CD4-positive, CD25-positive, alpha-beta regulatory T cell (primary cell): Measurements from ENCODE around the gene SDR42E2. TPM values are rescaled to one million over a fixed set of nuclear protein-coding genes. Genes with fewer than 3 reads are reported as not detected.

Experiments
- ATAC-seq, 2 donors: fragments of 150-1000 bp; cut with Tn5 transposase; one replicate each; pipeline ENCODE4 v1.10.0; 2021; ENCODE audit warnings: low read depth in 2 of 2, moderate number of reproducible peaks in 2 of 2, moderate library complexity in 1 of 2
- DNase-seq, 3 donors: peaks; one replicate each; pipeline versions ENCODE4 v3.0.0 to v3.0.0-alpha.2; 2012 to 2022; ENCODE audit warnings: mixed read lengths in 1 of 3
- H3K27ac ChIP-seq: one replicate; pipeline ENCODE4 v1.7.0; 2013; ENCODE audit warnings: mild to moderate bottlenecking, low read length; ENCODE audit not compliant: insufficient read depth, poor library complexity, severe bottlenecking
- H3K27me3 ChIP-seq: one replicate; pipeline ENCODE4 v1.7.0; 2013; ENCODE audit warnings: low read length; ENCODE audit not compliant: control insufficient read depth, insufficient read depth
- H3K36me3 ChIP-seq: one replicate; pipeline ENCODE4 v1.7.0; 2013; ENCODE audit warnings: mild to moderate bottlenecking, low read length, moderate library complexity; ENCODE audit not compliant: control insufficient read depth, insufficient read depth
- H3K4me1 ChIP-seq: 2 replicates; pipeline ENCODE4 v1.7.0; 2013; ENCODE audit warnings: mild to moderate bottlenecking, low read length; ENCODE audit not compliant: insufficient read depth, control insufficient read depth, poor library complexity, severe bottlenecking
- H3K4me3 ChIP-seq: one replicate; pipeline ENCODE4 v1.7.0; 2013; ENCODE audit warnings: low read depth, mild to moderate bottlenecking, low read length, moderate library complexity
- H3K9me3 ChIP-seq, 2 experiments: 1 replicate in 1 of 2; 2 replicates in 1 of 2; pipeline ENCODE4 v1.7.0; 2013; ENCODE audit warnings: low read length in 2 of 2, mild to moderate bottlenecking in 1 of 2, moderate library complexity in 1 of 2; ENCODE audit not compliant: control insufficient read depth in 2 of 2
- H3K27ac Mint-ChIP-seq, 3 donors: one replicate each; pipeline ENCODE4 v1.8.0; 2020 to 2022; ENCODE audit warnings: mild to moderate bottlenecking in 3 of 3, mixed read lengths in 3 of 3, moderate library complexity in 2 of 3
- H3K27me3 Mint-ChIP-seq: one replicate; pipeline ENCODE4 v1.8.0; 2022; ENCODE audit warnings: mild to moderate bottlenecking, mixed read lengths
- H3K36me3 Mint-ChIP-seq: one replicate; pipeline ENCODE4 v1.8.0; 2020; ENCODE audit warnings: mixed read lengths
- H3K4me1 Mint-ChIP-seq, 4 donors: one replicate each; pipeline ENCODE4 v1.8.0; 2020 to 2022; ENCODE audit warnings: mixed read lengths in 4 of 4, mild to moderate bottlenecking in 1 of 4
- H3K4me3 Mint-ChIP-seq, 4 donors: one replicate each; pipeline ENCODE4 v1.8.0; 2020 to 2022; ENCODE audit warnings: mild to moderate bottlenecking in 4 of 4, mixed read lengths in 4 of 4, moderate library complexity in 3 of 4
- H3K9me3 Mint-ChIP-seq, 7 donors: one replicate each; pipeline ENCODE4 v1.8.0; 2020 to 2022; ENCODE audit warnings: mixed read lengths in 7 of 7, mild to moderate bottlenecking in 3 of 7, moderate library complexity in 2 of 7
- polyA plus RNA-seq, 4 donors: library from polyadenylated mRNA; unstranded; fragments of 300-500 nt; fragmentation: Illumina TruSeq; gene quantifications; one replicate each; pipeline ENCODE4 v1.2.3, GENCODE V29; 2021
- total RNA-seq: library from RNA; stranded (reverse); gene quantifications from one replicate; pipeline ENCODE4 v1.2.3, GENCODE V29; 2022

SDR42E2 gene
- total and polyA plus RNA-seq, 5 donors from 2014 or later, result 0.60 to 3.5 (median 0.76) TPM

DNA sequence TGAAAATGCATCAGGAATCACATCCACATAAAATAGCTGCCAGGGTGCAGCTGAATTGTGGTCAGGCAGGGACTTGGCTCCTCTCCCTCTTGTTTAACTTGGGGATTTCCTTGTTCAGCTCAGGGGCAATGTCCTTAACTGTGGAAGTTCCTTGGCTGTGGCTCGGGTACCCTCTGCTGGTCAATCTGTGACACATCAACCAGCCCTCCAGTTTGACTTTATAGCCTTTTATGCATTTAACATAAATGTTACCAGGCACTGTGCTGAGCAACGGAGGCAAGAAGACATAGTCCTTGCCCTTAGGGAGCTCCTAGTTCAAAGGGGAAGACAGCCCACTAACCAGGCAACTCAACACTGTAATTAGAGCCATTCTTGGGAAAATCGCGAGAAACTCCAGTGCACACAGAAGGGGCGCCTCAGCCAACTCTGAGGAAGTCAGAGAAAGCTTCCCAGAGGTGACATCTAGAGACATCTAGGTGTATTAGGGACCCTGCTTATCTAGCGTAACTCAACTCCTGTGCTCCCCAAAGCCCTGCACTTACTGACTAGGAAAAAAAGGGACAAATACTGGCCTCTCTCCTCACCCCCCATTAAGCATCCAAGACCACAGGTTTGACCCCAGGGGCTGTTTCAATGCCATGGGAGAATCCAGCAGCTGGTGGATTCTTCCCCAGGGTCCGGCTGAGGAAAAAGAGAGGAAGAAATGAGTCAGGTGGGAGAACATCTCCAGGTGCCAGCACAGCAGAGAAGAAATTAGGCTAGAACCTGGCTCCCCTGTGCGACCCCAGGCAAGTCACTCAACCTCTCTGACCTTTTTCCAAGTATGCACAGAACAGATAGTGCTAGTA lies 26.5 kb downstream of the SDR42E2 start:
- Mint-ChIP-seq H3K27ac (peak overlapping the region; percentile 100), H3K27me3 (no peaks in the 10 kb centered on the region), H3K4me3 (peak overlapping the region; percentile 89 to 97 (median 94)), H3K36me3 (no peaks in the 10 kb centered on the region), H3K4me1 (peaks cover 14 to 58% (median 28%) of the 10 kb centered on the region in 4 donors), H3K9me3 (peaks cover 0 to 5% (median 0%) of the 10 kb centered on the region in 7 donors)
- Histone ChIP-seq H3K27ac (peak overlapping the region; percentile 100), H3K36me3 (no peaks in the 10 kb centered on the region), H3K4me1 (peaks cover 42% of the 10 kb centered on the region), H3K27me3 (no peaks in the 10 kb centered on the region), H3K9me3 (no peaks in the 10 kb centered on the region), H3K4me3 (peak overlapping the region; percentile 77)
- ATAC-seq (no peak), DNase-seq (peak; percentile 58 to 87 (median 70))

DNA sequence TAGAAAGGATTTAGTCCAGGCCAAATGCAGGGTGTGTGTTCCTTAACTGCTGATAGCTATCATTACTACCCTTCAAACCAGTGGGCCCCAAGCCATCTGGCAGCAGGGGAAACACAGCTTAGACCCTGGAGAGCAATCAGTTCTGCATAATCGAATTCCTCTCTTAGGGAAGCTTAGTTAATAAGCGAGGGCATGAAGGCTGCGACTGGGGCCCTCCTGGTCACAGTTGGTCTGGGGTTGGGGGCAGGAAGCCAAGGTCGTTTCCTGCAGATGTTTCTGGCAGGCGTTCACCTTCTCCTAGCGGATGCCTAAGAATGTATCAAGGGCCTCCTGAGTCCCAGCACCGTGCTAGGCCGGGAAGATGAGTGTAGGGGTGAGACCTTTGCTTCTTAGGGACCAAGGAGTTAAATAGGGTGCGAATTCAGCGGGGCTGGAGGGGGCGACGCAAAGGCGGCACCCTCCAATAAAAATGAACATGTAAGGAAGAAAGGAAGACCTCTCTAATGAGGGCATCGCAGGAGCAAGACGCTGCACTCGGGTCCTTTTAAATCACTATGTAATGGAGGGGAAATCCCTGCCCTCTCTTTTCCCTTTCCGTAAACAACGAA lies 27.3 kb downstream of the SDR42E2 start:
- peaks cover 42% of the 10 kb centered on the region for H3K4me1 ChIP-seq
- no peaks in the 10 kb centered on the region for H3K36me3 Mint-ChIP-seq

DNA sequence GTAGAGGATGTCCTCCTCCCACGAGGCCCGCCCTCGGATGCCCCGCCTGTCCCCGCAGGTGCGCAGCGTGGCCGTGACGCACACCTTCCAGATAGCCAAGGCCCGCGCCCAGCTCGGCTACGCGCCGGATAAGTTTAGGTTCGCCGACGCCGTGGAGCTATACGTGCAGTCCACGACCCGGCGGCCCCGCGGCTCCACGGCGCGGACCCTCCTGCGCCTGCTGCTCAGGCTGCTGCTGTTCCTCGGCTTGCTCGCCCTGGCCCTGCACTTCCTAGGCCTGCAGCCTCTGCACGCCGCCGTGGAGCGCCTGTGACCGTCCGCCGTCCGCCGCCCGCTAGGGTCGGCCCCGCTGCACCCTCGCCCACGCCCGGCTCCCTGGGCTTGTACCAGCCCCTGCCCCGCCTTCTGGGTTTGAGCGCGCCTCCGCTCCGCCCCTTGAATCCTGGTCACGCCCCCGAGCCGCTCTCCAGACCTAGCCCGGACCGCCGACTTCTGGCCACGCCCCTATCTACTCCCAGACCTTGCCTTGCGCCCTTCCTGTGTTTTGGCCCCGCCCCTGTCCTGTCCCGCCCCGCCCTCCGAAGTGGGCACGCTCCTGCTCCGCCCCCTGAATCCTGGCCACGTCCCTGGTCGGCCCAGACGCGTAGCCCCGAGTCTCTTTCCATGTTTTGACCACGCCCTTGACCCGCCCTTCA lies 27.9 kb downstream of the SDR42E2 start:
- Histone ChIP-seq H3K36me3 (no peaks in the 10 kb centered on the region), H3K9me3 (no peaks in the 10 kb centered on the region), H3K27me3 (no peaks in the 10 kb centered on the region), H3K4me1 (peaks cover 47% of the 10 kb centered on the region), H3K27ac (peak overlapping the region; percentile 100), H3K4me3 (peak overlapping the region; percentile 77)
- DNase-seq, result peak; percentile 90 to 99 (median 96)
- Mint-ChIP-seq H3K36me3 (no peaks in the 10 kb centered on the region), H3K9me3 (peaks cover 0 to 9% (median 0%) of the 10 kb centered on the region in 7 donors), H3K4me3 (peak overlapping the region; percentile 89 to 97 (median 94)), H3K4me1 (peaks cover 19 to 73% (median 35%) of the 10 kb centered on the region in 4 donors), H3K27ac (peak overlapping the region; percentile 100), H3K27me3 (peaks cover 3% of the 10 kb centered on the region)
- peak; percentile 49 to 54 for ATAC-seq

More for the DNA sequence above, 27.3 kb downstream of the SDR42E2 start:
- Histone ChIP-seq H3K4me3 (peak overlapping the region; percentile 77), H3K27me3 (no peaks in the 10 kb centered on the region), H3K27ac (peak overlapping the region; percentile 100), H3K36me3 (no peaks in the 10 kb centered on the region), H3K9me3 (no peaks in the 10 kb centered on the region)
- Mint-ChIP-seq H3K27ac (peak overlapping the region; percentile 100), H3K4me3 (peak overlapping the region; percentile 89 to 97 (median 94)), H3K27me3 (no peaks in the 10 kb centered on the region), H3K9me3 (peaks cover 0 to 9% (median 0%) of the 10 kb centered on the region in 7 donors), H3K4me1 (peaks cover 14 to 66% (median 32%) of the 10 kb centered on the region in 4 donors)
- ATAC-seq, result no peak
- DNase-seq, result no peak

DNA sequence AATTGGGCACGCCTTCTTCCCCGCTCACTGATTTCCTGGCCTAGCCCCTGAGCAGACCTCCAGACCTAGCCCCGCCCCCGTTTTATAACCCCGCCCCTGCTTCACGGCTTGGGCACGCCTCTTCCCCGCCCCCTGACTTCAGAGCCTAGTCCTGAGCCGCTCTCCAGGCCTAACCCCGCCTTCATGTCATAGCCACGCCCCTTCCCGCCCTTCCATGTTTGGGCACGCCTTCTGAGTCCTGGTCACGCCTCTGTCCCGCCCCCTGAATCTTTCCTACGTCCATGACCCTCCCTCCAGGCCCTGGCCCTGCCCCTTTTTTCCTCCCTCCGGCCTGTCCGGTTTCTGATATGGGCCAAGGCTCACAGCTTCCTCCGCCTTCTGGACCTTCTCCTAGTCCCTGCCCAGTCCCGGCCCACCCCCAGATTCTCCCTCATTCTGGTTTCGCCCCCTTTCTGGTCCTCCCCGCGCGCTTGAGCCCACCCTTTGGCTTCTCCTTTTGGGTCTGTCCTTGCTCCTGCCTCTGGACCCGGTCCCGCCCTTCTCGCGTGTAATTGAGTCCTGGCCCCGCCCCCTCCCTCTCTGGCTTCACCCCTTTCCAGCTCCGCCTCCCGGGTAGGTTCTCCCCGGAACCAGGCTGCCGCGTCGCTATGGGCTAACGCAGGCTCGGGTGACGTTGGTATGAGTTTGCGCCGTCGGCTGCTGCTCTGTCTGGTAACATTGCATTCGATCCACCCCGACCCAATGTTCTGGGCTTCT lies 28.6 kb downstream of the SDR42E2 start:
- no peaks in the 10 kb centered on the region for H3K36me3 ChIP-seq
- no peaks in the 10 kb centered on the region for H3K9me3 ChIP-seq
- ATAC-seq, result peak; percentile 58 to 71
- H3K27ac ChIP-seq, result peak overlapping the region; percentile 100
- Mint-ChIP-seq H3K27ac (peak overlapping the region; percentile 100), H3K36me3 (no peaks in the 10 kb centered on the region), H3K9me3 (peaks cover 0 to 9% (median 2%) of the 10 kb centered on the region in 7 donors), H3K27me3 (peaks cover 11% of the 10 kb centered on the region), H3K4me1 (peaks cover 26 to 78% (median 41%) of the 10 kb centered on the region in 4 donors), H3K4me3 (peak overlapping the region; percentile 89 to 97 (median 94))
- peak; percentile 98 to 99 (median 99) for DNase-seq
- H3K4me3 ChIP-seq, result peak overlapping the region; percentile 95
- no peaks in the 10 kb centered on the region for H3K27me3 ChIP-seq
- peaks cover 53% of the 10 kb centered on the region for H3K4me1 ChIP-seq

DNA sequence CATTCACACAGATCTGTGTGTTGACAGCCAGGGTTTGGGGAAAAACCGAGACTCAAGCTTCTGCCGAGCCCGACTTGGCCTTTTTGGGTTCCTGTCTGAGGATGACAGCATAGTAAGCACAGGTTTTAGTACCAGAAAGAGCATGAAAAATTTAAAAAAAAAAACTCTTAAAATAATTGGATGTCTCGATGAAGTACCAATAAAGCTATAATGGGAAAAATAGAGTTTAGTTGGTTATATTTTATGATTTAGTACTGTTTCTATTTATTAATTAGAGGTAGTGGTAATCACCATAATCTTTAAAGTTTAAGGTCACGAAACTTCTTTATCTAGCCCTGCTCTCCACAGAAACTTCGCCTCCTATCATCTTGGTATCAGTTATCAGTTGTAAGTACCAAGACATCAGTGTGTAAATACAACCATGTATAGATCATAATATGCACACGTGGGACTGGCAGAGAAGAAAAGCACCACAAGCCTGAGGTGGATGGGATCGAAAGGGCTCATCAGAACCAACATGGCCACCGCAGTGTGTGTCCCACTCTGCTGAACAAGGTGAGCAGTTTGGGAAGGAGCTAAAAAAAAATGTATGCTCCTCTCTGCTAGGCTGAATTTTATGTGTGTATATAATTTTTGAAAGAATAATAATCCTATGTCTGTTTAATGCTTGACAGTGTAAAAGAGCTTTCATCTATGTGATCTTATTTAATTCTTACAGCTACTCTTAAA lies 29.4 kb downstream of the SDR42E2 start:
- peaks cover 13% of the 10 kb centered on the region for H3K27me3 Mint-ChIP-seq
- Histone ChIP-seq H3K4me3 (peak overlapping the region; percentile 95), H3K27ac (peak overlapping the region; percentile 100), H3K4me1 (peaks cover 58% of the 10 kb centered on the region), H3K36me3 (no peaks in the 10 kb centered on the region), H3K27me3 (no peaks in the 10 kb centered on the region), H3K9me3 (no peaks in the 10 kb centered on the region)
- peak overlapping the region; percentile 100 for H3K27ac Mint-ChIP-seq
- H3K36me3 Mint-ChIP-seq, result no peaks in the 10 kb centered on the region
- peak; percentile 30 to 65 (median 49) for DNase-seq
- H3K4me1 Mint-ChIP-seq, result peaks cover 29 to 82% (median 45%) of the 10 kb centered on the region in 4 donors
- peak overlapping the region; percentile 89 to 97 (median 94) for H3K4me3 Mint-ChIP-seq
- no peak for ATAC-seq
- H3K9me3 Mint-ChIP-seq, result peaks cover 0 to 9% (median 2%) of the 10 kb centered on the region in 7 donors

DNA sequence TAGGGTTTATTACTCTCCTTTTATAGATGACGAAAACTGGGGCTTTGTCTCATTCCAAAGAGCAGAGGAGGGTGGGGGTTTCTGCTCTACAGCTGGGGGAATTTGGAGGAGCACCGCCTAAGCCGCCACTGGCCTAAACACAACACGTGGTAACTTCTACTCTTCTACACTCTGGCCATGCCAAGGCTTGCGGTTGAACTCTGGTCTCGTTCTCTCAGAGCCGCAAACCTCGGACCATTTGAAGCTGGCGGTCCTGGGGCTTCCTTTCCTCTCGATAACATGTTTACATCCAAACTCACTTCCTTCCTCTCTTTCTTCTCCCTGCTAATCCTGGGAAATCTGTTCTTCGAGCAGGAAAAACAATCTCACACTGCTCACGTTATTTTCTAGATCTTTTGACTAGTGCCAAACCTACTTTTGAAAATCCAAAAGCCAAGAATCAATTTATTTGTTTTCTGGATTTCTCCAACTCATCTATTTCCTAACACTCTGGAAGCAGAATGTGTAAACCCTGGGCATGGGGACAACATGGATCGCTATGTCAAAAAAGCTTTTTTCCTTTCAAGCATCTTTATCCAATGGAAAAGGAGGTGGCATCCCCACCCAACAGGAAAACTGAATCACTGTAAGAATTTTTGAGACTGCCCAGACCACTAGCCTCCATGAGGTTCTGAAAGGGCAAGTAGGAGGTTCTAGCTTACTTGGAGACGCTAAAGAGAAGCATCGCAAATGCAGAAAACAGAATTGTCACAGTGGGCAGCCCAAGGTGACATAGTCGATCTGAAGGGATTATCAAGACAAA lies 30.2 kb downstream of the SDR42E2 start:
- Histone ChIP-seq H3K27me3 (no peaks in the 10 kb centered on the region), H3K9me3 (no peaks in the 10 kb centered on the region), H3K4me1 (peaks cover 58% of the 10 kb centered on the region), H3K36me3 (no peaks in the 10 kb centered on the region), H3K4me3 (peak overlapping the region; percentile 95), H3K27ac (peak overlapping the region; percentile 100)
- H3K27me3 Mint-ChIP-seq, result peaks cover 13% of the 10 kb centered on the region
- peak overlapping the region; percentile 100 for H3K27ac Mint-ChIP-seq
- H3K9me3 Mint-ChIP-seq, result peaks cover 0 to 9% (median 2%) of the 10 kb centered on the region in 7 donors
- H3K4me3 Mint-ChIP-seq, result peak overlapping the region; percentile 89 to 97 (median 94)
- DNase-seq, result peak; percentile 75 to 90 (median 78)
- ATAC-seq, result no peak
- peaks cover 29 to 81% (median 46%) of the 10 kb centered on the region in 4 donors for H3K4me1 Mint-ChIP-seq
- H3K36me3 Mint-ChIP-seq, result no peaks in the 10 kb centered on the region
